ENCODE measurements around the gene ZNF570. TPM values are rescaled to one million over a fixed set of nuclear protein-coding genes. Genes with fewer than 3 reads are reported as not detected.

Gene ZNF570
- total RNA-seq, 1 experiment from 2014 or later, result 0.07 TPM

DNA sequence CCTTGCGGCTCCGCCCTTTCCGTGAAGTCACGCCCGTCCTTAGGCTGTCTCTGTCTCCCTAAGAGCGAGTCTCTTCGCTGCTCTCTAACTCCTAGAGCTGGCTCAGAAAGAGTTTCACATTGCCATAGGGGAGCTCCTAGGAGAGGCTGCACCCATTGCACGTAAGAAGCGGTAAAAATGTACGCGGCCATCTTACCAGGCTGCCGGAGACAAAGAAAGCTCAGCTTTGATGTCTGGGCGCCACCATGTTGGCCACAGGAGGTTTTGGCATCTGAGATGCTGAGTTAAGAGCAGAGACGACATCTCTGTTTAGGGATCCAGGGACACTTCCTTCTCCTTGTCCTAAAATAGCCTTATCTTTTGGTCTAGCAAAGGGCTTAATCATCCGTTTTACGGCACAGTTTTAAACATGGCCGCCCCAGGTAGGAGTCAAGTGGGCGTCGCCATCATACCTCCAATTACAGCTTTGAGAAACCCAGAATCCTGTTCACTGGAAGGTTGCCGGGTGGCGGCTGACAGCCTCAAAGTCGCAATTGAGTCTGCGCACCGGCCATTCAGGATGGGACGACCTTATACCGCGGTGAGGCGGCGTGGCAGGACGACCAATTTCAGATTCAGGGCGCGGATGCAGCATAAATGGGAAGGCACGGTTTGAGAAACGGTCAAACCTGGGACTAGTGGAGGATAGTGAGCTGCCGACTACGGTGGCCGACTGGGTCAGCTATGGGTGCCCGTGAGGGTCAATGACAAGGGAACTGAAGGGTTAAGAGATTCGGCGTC lies 37.4 kb downstream of the ZNF570 start, which contains the start of gene ZNF793:
ZNF793 (plus strand) TSS at position 553 of the 780 bp plus-strand sequence. CDS start 16,501 bp downstream, outside the sequence.
- 0 out of 2 replicates have a peak, but pooled peaks cover 3% of the 10 kb centered on the region for H3K9me3 ChIP-seq (ENCODE audit: low read length)
- no peaks in the 10 kb centered on the region for H3K4me1 ChIP-seq (ENCODE audit: insufficient read depth, low read length)
- ChIA-PET CTCF (no interaction called here), POLR2A (ENCODE audit: unreplicated experiment) (no interaction called here)
- no peak within 1 kb of the TSS for H3K4me2 ChIP-seq (ENCODE audit: low read length)
- H3K4me3 ChIP-seq (ENCODE audit: low read length), result no peak within 1 kb of the TSS
- 0 out of 2 replicates have a peak within 1 kb of the TSS, but pooled peaks have one; percentile 38 for H2AFZ ChIP-seq (ENCODE audit: low read length)
- BruUV-seq (replicated peaks), result no TSS peak
- DNase-seq (no peak), ATAC-seq (no peak)
- H3K27ac ChIP-seq (ENCODE audit: low read length), result no peak within 1 kb of the TSS
- no peaks in the 10 kb centered on the region for H3K27me3 ChIP-seq (ENCODE audit: low read length)
- no peak within 1 kb of the TSS for H3K9ac ChIP-seq (ENCODE audit: low read length)
- no peaks in the 10 kb centered on the region for H3K79me2 ChIP-seq (ENCODE audit: low read length)
- no peaks in the 10 kb centered on the region for H4K20me1 ChIP-seq (ENCODE audit: low read length)
- intact Hi-C loops (cut with micrococcal nuclease), result no loop called here
- no peaks in the 10 kb centered on the region for H3K36me3 ChIP-seq (ENCODE audit: low read depth, low read length)
- H3K9me2 ChIP-seq (replicated peaks; ENCODE audit: low read length), result no peaks in the 10 kb centered on the region
- TF ChIP-seq, protein P1, sequence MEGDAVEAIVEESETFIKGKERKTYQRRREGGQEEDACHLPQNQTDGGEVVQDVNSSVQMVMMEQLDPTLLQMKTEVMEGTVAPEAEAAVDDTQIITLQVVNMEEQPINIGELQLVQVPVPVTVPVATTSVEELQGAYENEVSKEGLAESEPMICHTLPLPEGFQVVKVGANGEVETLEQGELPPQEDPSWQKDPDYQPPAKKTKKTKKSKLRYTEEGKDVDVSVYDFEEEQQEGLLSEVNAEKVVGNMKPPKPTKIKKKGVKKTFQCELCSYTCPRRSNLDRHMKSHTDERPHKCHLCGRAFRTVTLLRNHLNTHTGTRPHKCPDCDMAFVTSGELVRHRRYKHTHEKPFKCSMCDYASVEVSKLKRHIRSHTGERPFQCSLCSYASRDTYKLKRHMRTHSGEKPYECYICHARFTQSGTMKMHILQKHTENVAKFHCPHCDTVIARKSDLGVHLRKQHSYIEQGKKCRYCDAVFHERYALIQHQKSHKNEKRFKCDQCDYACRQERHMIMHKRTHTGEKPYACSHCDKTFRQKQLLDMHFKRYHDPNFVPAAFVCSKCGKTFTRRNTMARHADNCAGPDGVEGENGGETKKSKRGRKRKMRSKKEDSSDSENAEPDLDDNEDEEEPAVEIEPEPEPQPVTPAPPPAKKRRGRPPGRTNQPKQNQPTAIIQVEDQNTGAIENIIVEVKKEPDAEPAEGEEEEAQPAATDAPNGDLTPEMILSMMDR (conservative IDR thresholded peaks at IDR 0.05; ENCODE audit: low read depth, low read length), result no peak
- no peak for TF ChIP-seq EZH2 (IDR thresholded peaks at IDR 0.05; ENCODE audit: low read length, unreplicated experiment)
- no peak for TF ChIP-seq EZH2phosphoT487 (IDR thresholded peaks at IDR 0.05; ENCODE audit: borderline replicate concordance, low read length)
- no peaks in the 10 kb centered on the region for H3F3A ChIP-seq (ENCODE audit: low read length, unreplicated experiment)

DNA sequence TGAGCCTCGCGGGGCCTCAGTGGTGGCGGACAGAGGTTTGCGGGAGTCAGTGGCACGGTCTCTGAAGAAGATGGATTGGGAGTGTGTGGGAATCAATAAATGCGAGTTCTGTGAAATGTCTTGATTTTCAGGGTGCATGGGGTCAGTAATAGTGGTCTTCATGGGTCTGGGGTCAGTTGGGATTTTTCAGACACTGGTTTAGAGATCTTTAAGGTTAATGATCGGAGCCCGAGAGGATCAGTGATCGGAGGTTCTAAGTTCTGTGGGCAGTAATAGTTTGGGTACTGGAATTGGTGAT lies 38.0 kb downstream of the ZNF570 start:
- no peaks in the 10 kb centered on the region for H3K9me2 ChIP-seq (replicated peaks; ENCODE audit: low read length)
- DNase-seq, result no peak
- no peak overlapping the region for H3K27ac ChIP-seq (ENCODE audit: low read length)
- intact Hi-C loops (cut with micrococcal nuclease), result no loop called here
- H3F3A ChIP-seq (ENCODE audit: low read length, unreplicated experiment), result no peaks in the 10 kb centered on the region
- TF ChIP-seq, protein P1 (conservative IDR thresholded peaks at IDR 0.05; ENCODE audit: low read depth, low read length), result no peak
- TF ChIP-seq EZH2phosphoT487 (IDR thresholded peaks at IDR 0.05; ENCODE audit: borderline replicate concordance, low read length) (no peak), EZH2 (IDR thresholded peaks at IDR 0.05; ENCODE audit: low read length, unreplicated experiment) (no peak)
- no TSS peak for BruUV-seq (replicated peaks)
- POLR2A ChIA-PET (ENCODE audit: unreplicated experiment), result no interaction called here
- ATAC-seq, result no peak
- no peak overlapping the region for H3K9ac ChIP-seq (ENCODE audit: low read length)
- H3K4me3 ChIP-seq (ENCODE audit: low read length), result no peak overlapping the region
- no peaks in the 10 kb centered on the region for H3K4me1 ChIP-seq (ENCODE audit: insufficient read depth, low read length)
- no peaks in the 10 kb centered on the region for H3K79me2 ChIP-seq (ENCODE audit: low read length)
- H3K4me2 ChIP-seq (ENCODE audit: low read length), result no peak overlapping the region
- CTCF ChIA-PET, result no interaction called here
- H4K20me1 ChIP-seq (ENCODE audit: low read length), result no peaks in the 10 kb centered on the region
- no peaks in the 10 kb centered on the region for H3K36me3 ChIP-seq (ENCODE audit: low read depth, low read length)
- H3K9me3 ChIP-seq (ENCODE audit: low read length), result 0 out of 2 replicates have a peak, but pooled peaks cover 3% of the 10 kb centered on the region
- no peaks in the 10 kb centered on the region for H3K27me3 ChIP-seq (ENCODE audit: low read length)
- no peak overlapping the region for H2AFZ ChIP-seq (ENCODE audit: low read length)

DNA sequence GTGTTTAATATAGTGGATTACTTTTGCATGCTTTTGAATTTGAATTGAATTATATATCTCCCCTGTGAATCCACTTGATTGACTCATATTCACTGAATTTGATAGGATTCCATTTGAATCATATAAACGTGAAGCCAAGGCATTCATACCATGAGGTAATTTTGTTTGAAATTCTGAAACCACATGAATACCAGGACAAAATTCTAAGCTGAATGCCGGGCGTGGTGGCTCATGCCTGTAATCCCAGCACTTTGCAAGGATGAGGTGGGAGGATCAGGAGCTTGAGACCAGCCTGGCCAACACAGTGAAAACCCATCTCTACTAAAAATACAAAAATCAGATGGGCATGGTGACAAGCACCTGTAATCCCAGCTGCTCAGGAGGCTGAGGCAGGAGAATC lies 42.0 kb downstream of the ZNF570 start:
- Histone ChIP-seq H3F3A (ENCODE audit: low read length, unreplicated experiment) (no peaks in the 10 kb centered on the region), H3K4me2 (ENCODE audit: low read length) (no peak overlapping the region), H3K79me2 (ENCODE audit: low read length) (no peaks in the 10 kb centered on the region), H3K27me3 (ENCODE audit: low read length) (no peaks in the 10 kb centered on the region), H4K20me1 (ENCODE audit: low read length) (no peaks in the 10 kb centered on the region), H2AFZ (ENCODE audit: low read length) (no peak overlapping the region), H3K4me1 (ENCODE audit: insufficient read depth, low read length) (no peaks in the 10 kb centered on the region), H3K27ac (ENCODE audit: low read length) (no peak overlapping the region), H3K4me3 (ENCODE audit: low read length) (no peak overlapping the region), H3K9me3 (ENCODE audit: low read length) (peaks cover 6% of the 10 kb centered on the region; the same call in 1 of the 2 replicates), H3K36me3 (ENCODE audit: low read depth, low read length) (no peaks in the 10 kb centered on the region), H3K9me2 (replicated peaks; ENCODE audit: low read length) (no peaks in the 10 kb centered on the region), H3K9ac (ENCODE audit: low read length) (no peak overlapping the region)
- intact Hi-C loops (cut with micrococcal nuclease), result no loop called here
- ATAC-seq (no peak), DNase-seq (no peak)
- BruUV-seq (replicated peaks), result no TSS peak
- ChIA-PET CTCF (no interaction called here), POLR2A (ENCODE audit: unreplicated experiment) (no interaction called here)
- TF ChIP-seq, protein P1 (conservative IDR thresholded peaks at IDR 0.05; ENCODE audit: low read depth, low read length), result no peak
- TF ChIP-seq EZH2 (IDR thresholded peaks at IDR 0.05; ENCODE audit: low read length, unreplicated experiment) (no peak), EZH2phosphoT487 (IDR thresholded peaks at IDR 0.05; ENCODE audit: borderline replicate concordance, low read length) (no peak)
